ENCODE results near the gene GNGT2.
A peak's percentile ranks its signal among the peaks of the same experiment; 100 is the strongest.

Gene GNGT2

DNA sequence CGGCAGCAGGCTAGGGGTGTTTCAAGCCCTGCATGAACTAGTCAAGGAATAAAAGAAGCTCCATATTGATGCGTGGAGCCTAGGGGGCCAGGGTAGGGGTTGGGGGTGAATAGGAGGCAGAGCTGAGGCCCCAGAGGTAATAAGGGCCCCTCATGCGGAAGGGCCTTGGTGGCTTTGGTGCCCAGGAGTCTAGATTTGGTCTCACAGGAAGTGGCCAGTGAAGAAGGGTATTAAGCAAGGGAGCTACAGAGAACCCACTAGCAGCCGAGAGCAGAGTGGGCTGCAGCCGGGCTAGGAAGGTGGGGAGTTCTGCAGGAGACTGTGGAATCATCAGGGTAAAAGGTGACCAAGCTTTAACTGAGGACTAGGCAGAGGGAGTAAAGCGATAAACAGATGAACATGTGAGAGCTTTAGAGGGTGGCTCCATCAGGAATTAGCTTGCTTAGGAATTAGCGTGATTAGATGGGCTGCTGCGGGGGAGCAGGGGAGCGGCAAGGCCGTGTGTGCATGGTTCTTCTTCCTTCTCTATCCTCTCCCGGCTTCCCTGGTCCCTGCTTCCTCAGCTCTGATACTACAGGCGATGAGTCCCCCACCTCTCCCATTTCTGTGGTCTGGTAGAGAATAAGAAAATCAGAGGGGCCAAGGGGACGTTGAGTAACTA, 9.8 kb downstream of the GNGT2 start:
- no peak overlapping the region for H3K4me3 ChIP-seq (ENCODE audit: low read depth, low read length)
- DNase-seq (ENCODE audit: low read depth): peak; percentile 24
- TF ChIP-seq, protein P1, sequence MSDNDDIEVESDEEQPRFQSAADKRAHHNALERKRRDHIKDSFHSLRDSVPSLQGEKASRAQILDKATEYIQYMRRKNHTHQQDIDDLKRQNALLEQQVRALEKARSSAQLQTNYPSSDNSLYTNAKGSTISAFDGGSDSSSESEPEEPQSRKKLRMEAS (IDR thresholded peaks at IDR 0.05; ENCODE audit: low read depth, low read length): no peak
- TF ChIP-seq MYC (IDR thresholded peaks at IDR 0.05; ENCODE audit: low read depth, low read length) (no peak), POLR2A (IDR thresholded peaks at IDR 0.05; ENCODE audit: extremely low read depth, insufficient read length) (no peak)
- TF ChIP-seq, protein P2, sequence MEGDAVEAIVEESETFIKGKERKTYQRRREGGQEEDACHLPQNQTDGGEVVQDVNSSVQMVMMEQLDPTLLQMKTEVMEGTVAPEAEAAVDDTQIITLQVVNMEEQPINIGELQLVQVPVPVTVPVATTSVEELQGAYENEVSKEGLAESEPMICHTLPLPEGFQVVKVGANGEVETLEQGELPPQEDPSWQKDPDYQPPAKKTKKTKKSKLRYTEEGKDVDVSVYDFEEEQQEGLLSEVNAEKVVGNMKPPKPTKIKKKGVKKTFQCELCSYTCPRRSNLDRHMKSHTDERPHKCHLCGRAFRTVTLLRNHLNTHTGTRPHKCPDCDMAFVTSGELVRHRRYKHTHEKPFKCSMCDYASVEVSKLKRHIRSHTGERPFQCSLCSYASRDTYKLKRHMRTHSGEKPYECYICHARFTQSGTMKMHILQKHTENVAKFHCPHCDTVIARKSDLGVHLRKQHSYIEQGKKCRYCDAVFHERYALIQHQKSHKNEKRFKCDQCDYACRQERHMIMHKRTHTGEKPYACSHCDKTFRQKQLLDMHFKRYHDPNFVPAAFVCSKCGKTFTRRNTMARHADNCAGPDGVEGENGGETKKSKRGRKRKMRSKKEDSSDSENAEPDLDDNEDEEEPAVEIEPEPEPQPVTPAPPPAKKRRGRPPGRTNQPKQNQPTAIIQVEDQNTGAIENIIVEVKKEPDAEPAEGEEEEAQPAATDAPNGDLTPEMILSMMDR (IDR thresholded peaks at IDR 0.05; ENCODE audit: low read depth, low read length): no peak

DNA sequence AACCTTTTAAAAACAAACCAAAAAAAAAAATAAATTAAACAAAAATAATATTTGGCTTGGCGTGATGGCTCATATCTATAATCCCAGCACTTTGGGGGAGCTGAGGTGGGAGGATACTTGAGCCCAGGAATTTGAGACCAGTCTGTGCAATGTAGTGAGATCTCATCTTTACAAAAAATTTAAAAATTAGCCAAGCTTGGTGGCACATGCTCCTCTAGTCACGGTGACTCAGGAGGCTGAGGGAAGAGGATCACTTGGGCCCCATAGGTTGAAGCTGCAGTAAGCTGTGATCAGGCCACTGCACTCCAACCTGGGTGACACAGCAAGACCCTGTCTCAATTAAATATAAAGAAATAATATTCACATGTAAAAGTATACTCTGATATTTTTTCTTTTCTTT, 12.2 kb downstream of the GNGT2 start:
- DNase-seq (ENCODE audit: low read depth): no peak
- TF ChIP-seq POLR2A (IDR thresholded peaks at IDR 0.05; ENCODE audit: extremely low read depth, insufficient read length) (no peak), MYC (IDR thresholded peaks at IDR 0.05; ENCODE audit: low read depth, low read length) (no peak)
- TF ChIP-seq, protein P2 (IDR thresholded peaks at IDR 0.05; ENCODE audit: low read depth, low read length): no peak
- TF ChIP-seq, protein P1 (IDR thresholded peaks at IDR 0.05; ENCODE audit: low read depth, low read length): no peak
- H3K4me3 ChIP-seq (ENCODE audit: low read depth, low read length): no peak overlapping the region

DNA sequence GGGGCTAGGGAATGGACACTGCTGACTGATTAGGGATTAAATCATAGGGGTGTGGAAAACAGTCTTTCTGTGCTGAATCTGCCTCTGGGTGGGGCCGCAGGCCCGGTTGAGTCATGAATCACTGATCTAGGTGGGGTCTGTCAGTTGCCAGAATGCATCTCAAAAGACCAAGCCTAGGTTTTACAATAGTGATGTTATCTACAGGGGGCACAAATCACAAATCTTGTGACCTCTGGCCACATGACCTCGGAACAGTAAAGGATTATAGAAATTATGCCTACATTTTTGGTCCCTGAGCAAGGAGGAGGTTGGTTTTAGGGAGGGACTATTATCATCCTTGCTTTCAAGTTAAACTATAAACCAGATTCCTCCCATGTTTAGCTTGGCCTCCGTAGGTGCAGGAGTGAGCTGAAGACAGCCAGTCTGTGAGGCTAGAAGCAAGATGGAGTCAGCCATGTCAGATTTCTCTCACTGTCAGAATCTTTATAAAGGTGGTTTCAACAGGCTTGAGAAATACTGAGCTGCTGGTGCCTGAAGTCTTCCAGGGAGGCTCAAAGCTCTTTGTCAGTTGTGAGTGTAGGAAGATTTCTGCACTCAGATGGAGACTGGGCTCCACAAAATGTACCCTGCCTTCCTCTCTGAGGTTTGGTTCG, 12.9 kb downstream of the GNGT2 start:
- no peak overlapping the region for H3K4me3 ChIP-seq (ENCODE audit: low read depth, low read length)
- TF ChIP-seq MYC (IDR thresholded peaks at IDR 0.05; ENCODE audit: low read depth, low read length): no peak
- TF ChIP-seq, protein P1 (IDR thresholded peaks at IDR 0.05; ENCODE audit: low read depth, low read length): no peak
- TF ChIP-seq POLR2A (IDR thresholded peaks at IDR 0.05; ENCODE audit: extremely low read depth, insufficient read length): no peak
- TF ChIP-seq, protein P2 (IDR thresholded peaks at IDR 0.05; ENCODE audit: low read depth, low read length): no peak
- DNase-seq (ENCODE audit: low read depth): no peak

DNA sequence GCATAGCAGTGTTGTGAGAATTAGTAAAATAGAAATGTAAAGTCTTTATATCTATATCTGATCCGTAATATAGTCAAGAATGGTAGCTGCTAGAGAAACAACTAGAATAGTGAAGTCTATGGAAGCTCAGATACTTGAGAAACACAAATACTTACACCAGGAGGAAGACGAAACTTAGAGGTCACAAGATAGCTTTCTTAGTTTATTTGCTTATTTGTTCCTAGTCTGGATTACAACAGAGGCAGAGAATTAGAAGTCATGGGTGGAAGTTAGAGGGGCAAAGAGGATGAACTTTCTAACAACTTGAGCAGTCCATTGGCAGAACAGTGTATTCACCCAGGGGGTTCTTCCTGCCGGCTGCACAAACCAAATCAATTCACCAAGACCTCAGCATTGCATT, 13.9 kb downstream of the GNGT2 start:
- TF ChIP-seq POLR2A (IDR thresholded peaks at IDR 0.05; ENCODE audit: extremely low read depth, insufficient read length) (no peak), MYC (IDR thresholded peaks at IDR 0.05; ENCODE audit: low read depth, low read length) (no peak)
- TF ChIP-seq, protein P2 (IDR thresholded peaks at IDR 0.05; ENCODE audit: low read depth, low read length): no peak
- TF ChIP-seq, protein P1 (IDR thresholded peaks at IDR 0.05; ENCODE audit: low read depth, low read length): no peak
- H3K4me3 ChIP-seq (ENCODE audit: low read depth, low read length): no peak overlapping the region
- no peak for DNase-seq (ENCODE audit: low read depth)

DNA sequence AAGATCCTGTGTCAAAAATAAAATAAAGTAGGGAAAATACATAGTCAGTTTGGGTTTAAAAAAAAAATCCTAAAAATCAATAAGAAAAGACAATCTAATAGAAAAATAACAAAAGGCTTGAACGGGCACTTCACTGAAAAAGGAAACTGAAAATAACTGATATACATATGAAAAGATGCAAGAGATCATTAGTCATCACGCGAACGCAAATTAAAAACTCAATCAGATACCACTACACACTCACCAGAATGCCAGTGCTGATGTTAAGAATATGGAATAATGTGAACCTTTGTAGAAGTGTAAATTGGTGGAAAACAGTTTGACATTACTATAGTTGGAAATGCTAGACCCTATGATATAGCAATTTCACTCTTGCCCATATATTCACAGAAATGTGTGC, 14.6 kb downstream of the GNGT2 start:
- no peak for DNase-seq (ENCODE audit: low read depth)
- no peak for TF ChIP-seq MYC (IDR thresholded peaks at IDR 0.05; ENCODE audit: low read depth, low read length)
- TF ChIP-seq, protein P2 (IDR thresholded peaks at IDR 0.05; ENCODE audit: low read depth, low read length): no peak
- TF ChIP-seq, protein P1 (IDR thresholded peaks at IDR 0.05; ENCODE audit: low read depth, low read length): no peak
- no peak overlapping the region for H3K4me3 ChIP-seq (ENCODE audit: low read depth, low read length)
